GM18499 (cell line): ENCODE data around the gene PIWIL4.

Experiments
- ATAC-seq: cut with Tn5 transposase; IDR thresholded peaks from one replicate; pipeline ENCODE4 v1.9.1; 2021; ENCODE audit warnings: moderate number of reproducible peaks; ENCODE audit not compliant: insufficient read depth, unreplicated experiment

Gene PIWIL4

DNA sequence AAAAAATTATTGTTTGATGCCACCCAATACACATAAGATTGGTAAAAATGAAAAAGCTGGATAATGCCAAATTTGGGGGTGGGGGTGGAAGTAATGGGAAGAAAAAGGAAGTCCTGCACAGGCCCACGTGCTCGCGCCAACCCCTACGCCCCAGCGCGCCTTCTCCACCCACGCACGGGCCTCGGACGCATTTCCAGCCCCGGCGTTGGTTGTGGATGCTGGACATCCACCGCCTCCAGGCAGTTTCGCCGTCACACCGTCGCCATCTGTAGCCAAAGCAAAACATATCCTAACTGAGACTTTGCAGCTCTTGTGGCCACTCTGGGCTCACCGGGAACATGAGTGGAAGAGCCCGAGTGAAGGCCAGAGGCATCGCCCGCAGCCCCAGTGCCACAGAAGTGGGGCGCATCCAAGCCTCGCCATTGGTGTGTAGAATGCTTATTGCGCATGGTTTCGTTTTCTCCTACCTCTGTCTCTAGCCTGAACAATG, at the start of gene PIWIL4:
PIWIL4 (plus strand) TSS at position 188 of the 490 bp plus-strand sequence; CDS start at position 339, 151 bp downstream.
- no peak for ATAC-seq

DNA sequence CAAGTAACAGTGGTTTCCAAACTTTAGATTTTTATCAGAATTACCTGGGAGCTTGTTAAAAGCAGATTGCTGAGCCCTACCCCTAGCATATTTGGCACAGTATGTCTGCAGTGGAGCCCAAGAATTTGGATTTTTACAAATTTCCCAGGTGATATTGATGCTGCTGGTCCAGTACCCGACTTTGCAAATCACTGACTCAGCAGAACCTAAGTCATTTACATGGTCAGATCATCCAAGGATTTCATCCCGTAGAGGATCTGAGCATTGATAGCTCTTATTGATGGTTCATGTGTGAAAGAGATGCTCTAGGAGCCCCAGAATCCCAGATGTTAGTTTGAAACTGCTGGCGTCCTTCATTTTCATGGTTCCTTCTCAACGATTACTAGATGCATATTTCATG, 48.9 kb upstream of the PIWIL4 start:
- no peak for ATAC-seq

- no peak for ATAC-seq
Observed at GRCh38 chr11:94519478-94520084, 47.6 kb upstream of the PIWIL4 start.

GRCh38 chr11:94521684-94522083, 45.5 kb upstream of the PIWIL4 start:
- ATAC-seq = no peak

DNA sequence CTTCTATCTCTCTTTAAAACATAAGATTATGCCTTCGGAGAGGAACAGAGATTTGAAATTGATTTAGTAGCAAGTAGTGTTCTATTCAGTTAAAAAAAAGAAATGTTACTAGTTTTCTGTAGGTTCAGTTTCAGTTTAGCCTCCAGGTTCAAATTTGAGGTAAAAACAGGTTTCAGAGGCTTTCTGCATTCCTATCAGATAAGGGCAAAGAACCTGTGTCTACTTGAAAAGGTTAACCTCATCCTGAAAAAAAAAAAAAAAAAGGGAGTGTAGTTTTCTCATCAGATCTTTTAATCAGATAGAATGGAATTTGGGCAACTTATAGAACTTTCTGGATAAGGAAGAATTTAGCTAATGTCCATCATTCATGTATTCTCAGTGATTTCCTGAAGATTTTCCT, 42.8 kb upstream of the PIWIL4 start:
- no peak for ATAC-seq

DNA sequence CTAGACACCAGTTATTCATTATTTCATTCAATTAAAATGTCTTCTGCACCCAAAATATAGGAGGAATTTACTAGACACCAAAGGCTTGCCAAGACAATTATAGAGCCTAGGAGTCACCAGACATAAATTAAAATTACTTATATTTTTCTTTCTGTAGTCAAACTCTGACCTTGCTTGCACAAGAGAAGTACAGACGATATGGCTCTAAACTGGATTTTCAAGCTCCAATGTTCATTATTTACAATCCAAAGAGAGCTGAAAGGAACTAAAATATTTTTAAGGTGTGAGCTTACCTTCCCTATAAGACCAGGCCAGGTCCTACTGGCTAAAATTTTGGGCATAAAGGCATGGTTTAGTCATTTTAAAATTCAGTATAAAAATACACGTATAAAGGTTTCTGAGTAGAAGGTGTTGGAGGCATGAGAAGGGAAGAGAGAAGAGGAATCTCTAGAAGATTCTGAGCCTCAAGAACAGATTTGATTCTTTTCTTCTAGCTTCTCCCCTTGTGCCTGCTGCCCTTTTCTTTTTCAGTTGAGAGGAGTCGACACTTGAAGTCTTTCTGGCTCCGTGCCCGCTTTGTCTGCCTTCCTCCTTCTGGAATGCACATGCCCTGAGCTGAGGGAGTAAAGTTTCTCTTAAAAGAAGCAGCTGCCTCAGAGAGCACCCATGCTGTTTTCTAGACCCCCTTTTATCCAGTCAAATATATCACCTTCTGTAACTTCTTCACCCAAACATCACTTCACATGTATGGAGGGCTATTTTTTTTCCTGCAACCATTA, 41.4 kb upstream of the PIWIL4 start:
- no peak for ATAC-seq

DNA sequence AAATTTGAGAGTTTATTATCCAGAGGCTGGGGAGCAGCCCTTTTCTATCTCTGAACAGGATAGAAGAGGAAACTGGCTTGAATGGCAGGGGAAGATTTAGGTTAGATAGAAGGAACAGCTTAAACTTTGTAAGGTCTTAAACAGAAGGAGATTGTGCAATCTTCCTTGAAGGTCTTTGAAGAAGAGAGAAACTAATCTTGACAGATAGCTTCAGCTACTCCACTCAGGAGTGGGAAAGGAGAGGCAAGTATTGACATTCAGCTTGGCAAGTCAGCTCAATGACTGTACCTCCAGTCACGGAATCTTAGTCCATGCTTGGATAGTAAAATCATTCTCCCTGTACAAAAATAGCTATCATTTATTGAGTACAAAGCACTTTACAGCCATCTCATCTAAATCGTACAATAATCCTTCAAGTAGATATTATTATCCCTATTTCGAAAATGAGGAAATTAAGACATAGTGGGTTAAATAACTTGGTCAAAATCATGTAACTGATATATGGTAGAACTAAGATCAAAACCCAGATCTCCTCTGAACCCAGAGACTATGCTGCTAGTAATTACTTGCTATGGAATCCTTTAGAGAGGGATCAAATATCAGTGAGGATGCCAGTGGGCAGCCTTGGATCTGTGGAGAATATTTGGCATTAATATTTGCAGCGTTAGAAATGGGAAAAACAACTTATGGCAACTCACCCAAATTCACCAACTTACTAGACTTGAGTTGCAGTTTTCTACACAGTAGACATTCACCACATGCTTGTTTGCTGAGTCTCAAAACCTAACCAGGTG, 40.3 kb upstream of the PIWIL4 start:
- ATAC-seq = no peak

- ATAC-seq = no peak
Observed at GRCh38 chr11:94528551-94528950, 38.6 kb upstream of the PIWIL4 start.

DNA sequence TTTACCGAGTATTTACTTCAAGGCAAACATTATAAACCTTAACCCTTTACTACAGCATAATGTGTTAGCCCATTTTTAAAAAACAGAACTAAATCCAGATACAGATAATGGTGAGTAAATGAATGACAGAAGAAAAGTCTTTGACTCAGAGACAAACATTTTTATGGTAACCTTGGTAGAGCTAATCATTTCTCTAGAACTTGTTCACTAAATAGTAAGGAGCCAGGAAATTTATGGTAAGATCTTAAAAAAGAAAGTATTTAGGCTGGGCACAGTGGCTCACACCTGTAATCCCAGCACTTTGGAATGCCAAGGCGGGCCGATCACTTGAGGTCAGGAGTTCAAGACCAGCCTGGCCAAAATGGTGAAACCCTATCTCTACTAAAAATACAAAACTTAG, 35.0 kb upstream of the PIWIL4 start:
- ATAC-seq = no peak

DNA sequence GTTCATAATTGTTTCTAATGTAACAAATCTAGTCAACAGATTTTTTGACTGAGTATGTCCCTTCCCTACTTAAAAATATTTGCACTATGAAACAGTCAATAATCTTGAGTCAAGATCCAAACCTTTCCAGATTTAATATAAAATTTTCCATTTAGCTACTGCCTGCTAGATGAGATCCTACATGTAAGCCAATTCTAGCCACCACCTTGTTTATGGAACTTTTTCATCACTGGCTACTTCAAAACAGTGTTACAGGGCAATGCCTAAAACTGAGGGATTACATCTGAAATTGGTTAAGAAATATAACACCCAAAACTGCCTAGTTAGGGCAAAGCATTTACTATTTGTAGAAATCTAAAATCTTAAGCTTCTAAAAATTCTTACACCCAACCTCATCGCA, 34.0 kb upstream of the PIWIL4 start:
- no peak for ATAC-seq

DNA sequence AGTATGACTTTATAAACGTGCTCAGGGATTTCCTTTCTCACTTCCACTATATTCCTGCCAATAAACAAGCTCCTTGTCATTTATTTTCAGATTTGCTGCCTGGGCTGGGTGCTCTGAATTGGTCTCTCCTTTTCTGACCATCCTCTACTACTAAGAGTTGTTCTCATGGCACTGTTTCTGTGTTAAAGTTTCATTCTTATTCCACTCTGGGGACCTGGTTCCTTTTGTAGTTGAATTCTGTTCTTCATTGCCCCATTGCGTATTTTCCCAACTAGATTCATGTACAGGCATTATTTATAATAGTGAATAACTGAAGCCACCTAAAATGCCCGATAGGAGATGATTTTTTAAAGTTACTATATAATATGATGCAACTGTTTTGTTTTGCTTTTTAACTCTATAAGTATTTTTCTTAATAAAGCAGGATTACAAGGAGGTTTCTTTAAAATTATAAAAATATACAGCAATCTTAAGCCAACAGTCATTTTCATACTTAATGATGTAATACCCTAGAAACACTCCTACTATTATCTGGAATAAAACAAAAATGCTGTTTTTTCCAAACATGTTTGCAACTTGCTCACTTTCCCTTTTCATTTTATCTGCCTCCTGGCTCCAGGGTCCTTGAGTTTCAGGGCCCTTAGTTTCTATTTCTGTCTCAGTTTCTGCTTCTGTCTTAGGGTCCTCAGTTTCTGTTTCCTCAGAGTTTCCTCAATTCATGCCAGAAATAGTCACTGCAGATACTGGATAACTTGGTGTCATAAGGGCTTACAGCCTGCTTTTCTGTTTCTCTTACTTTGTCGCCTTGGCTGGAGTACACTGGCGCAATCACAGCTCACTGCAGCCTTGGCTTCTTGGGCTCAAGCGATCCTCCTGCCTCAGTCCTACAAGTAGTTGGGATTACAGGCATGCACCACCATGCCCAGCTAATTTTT, 33.2 kb upstream of the PIWIL4 start:
- no peak for ATAC-seq

DNA sequence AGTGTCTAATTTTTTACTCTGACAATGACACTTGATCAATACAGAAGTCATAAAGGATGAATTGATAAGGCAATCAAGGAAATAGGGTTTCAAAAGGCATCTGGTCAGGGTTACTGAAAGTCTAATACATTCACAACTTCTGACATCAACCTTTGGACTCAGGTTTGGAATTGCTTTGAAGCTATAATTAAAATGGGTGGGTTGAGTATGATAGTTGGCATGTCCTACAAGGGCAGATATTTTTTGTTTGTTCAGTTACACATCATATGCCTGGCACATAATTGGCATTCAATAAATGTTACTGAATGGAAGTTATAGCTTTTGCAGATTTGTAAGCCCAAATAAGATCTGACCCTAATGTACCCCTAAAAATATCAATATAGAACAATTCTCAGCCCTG, 30.8 kb upstream of the PIWIL4 start:
- ATAC-seq = no peak

DNA sequence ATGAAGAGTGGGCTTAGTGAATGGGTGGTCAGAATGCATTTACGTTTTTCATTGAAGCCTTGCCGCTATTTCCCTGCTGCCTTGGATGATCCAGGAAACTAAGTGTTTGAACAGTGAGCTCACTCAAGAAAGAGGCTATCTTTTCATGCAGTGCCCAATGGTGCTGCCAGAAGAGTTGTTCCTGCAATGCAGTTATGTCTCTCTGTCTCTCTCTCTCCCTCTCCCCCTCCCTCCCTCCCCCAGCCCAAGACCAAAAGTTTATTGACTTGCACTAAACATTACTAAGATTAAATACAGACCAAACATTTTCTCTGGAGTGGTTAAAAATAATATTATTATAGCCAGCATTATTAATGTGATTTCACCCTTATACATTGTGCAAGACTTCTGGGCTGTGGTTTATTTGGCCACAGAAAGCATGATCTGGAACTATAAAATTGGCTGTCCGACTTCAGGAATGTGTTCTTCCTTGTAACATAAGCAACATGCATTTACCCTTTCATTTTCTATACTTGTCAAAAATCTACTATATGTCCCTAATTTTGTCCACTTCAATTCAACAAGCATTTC, 30.1 kb upstream of the PIWIL4 start:
- ATAC-seq = no peak

DNA sequence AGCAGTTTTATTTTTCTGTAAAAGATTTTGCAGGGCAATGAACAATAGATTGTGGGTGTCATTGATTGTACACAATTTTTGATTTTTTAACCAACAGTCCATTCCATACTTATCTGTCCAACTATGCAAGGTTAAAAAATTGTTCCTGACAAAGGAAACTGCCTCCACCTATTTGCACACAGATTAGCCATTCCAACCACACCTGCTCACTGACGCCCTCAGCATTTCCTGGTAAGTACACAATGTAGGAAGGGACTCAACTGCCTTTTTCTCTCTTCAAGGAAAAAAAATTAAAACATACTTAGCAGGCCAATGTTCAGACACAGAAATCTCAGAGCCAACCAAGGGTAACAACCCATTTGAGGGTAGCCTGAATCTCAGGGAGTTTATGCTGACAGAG, 27.7 kb upstream of the PIWIL4 start:
- ATAC-seq = no peak

- peak; percentile 56 for ATAC-seq
Observed at GRCh38 chr11:94543695-94544645, 23.2 kb upstream of the PIWIL4 start, which contains the start of gene FUT4. TSS of gene FUT4 (plus strand) at chr11:94543921. CDS start at chr11:94544134, 213 bp downstream.

- peak; percentile 0 for ATAC-seq
Observed at GRCh38 chr11:94544646-94545263, 22.4 kb upstream of the PIWIL4 start.

DNA sequence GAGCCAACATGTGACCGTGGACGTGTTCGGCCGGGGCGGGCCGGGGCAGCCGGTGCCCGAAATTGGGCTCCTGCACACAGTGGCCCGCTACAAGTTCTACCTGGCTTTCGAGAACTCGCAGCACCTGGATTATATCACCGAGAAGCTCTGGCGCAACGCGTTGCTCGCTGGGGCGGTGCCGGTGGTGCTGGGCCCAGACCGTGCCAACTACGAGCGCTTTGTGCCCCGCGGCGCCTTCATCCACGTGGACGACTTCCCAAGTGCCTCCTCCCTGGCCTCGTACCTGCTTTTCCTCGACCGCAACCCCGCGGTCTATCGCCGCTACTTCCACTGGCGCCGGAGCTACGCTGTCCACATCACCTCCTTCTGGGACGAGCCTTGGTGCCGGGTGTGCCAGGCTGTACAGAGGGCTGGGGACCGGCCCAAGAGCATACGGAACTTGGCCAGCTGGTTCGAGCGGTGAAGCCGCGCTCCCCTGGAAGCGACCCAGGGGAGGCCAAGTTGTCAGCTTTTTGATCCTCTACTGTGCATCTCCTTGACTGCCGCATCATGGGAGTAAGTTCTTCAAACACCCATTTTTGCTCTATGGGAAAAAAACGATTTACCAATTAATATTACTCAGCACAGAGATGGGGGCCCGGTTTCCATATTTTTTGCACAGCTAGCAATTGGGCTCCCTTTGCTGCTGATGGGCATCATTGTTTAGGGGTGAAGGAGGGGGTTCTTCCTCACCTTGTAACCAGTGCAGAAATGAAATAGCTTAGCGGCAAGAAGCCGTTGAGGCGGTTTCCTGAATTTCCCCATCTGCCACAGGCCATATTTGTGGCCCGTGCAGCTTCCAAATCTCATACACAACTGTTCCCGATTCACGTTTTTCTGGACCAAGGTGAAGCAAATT, 21.7 kb upstream of the PIWIL4 start:
- ATAC-seq = no peak
